ENCODE data around the gene TSPEAR.

TSPEAR gene

DNA sequence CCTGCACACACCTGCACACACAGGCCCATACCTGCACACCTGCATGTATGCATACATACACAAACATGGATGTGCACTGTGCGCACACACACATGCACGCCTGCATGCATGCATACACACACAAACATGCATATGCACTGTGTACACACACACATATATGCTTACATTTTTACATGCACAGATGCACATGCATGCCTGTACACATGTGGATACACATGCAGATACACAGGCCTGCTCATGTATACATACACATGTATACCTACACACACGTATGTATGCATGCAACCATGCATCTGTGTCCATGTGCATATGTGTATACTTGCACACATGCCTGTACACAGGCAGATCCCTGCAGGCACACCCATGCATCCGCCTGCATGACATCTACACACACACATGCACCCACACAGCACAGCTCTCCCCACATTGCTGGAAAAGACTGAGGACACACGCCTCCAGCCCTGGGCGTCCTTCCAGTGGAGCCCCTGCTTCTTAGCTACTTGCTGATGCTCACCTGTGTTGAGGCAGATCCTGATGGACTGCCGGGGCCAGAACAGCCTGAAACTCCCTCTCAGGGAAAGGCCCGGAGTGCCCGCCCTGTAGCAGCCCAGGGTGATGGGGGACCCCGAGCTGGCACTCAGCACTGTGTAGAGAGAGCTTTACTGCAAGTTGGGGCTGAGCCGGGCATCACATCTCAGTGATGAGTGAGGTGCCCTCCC is 200.0 kb downstream of the TSPEAR start:
- no peak overlapping the region for H3K9ac ChIP-seq (ENCODE audit: low read depth in 1 of 2, low read length in 2 of 2)
- peaks cover 12 to 16% of the 10 kb centered on the region in 2 donors for H3K4me1 ChIP-seq (ENCODE audit: control insufficient read depth in 1 of 2, insufficient read depth in 2 of 2, low read length in 2 of 2)
- H3K27me3 ChIP-seq (ENCODE audit: control insufficient read depth in 1 of 2, insufficient read depth in 2 of 2, low read length in 2 of 2) = peaks cover 0 to 4% of the 10 kb centered on the region in 2 donors
- H3K4me3 ChIP-seq (ENCODE audit: low read depth in 1 of 2, low read length in 2 of 2) = no peak overlapping the region
- H3K9me3 ChIP-seq (ENCODE audit: control insufficient read depth in 1 of 2, low read length in 2 of 2) = no peaks in the 10 kb centered on the region
- H3K27ac ChIP-seq (ENCODE audit: low read depth, low read length) = no peak overlapping the region
- H3K36me3 ChIP-seq (ENCODE audit: control insufficient read depth in 1 of 2, insufficient read depth in 2 of 2, low read length in 2 of 2) = no peaks in the 10 kb centered on the region

DNA sequence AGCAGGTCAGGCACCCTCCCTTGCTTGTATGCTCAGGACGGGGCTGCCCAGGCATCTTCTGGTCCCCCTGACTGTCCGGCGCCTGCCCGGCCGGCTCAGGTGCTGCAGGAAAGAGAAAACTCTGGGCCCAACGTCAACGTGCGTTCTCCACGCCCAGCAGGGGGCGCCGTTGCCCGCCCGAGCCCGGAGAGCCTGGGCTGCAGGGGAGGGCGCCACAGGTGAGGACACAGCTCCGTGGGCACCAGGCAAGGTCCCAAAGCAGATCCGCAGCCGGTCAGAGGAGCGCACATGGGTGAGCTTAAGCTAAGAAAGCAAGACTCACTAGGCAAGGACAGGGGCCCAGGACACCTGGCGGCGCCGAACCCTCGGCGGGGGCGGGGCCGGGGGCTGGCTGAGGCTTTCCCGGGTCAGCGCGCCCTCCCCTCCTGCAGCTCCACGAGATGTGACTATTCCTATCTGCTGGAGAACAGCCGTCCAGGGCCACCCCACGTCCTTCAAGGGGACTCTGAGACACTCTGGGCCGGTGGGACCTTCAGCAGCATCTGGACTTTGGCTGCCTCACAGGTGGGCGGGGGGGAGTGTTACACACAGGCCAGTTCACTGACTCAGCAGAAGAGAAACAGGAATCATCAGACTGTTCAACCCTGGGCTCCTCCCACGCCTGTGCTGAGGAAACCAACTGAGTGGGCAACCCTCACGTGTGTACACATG is 200.7 kb downstream of the TSPEAR start:
- no peak overlapping the region for H3K9ac ChIP-seq (ENCODE audit: low read depth in 1 of 2, low read length in 2 of 2)
- no peak overlapping the region for H3K27ac ChIP-seq (ENCODE audit: low read depth, low read length)
- peaks cover 0 to 4% of the 10 kb centered on the region in 2 donors for H3K27me3 ChIP-seq (ENCODE audit: control insufficient read depth in 1 of 2, insufficient read depth in 2 of 2, low read length in 2 of 2)
- H3K4me1 ChIP-seq (ENCODE audit: control insufficient read depth in 1 of 2, insufficient read depth in 2 of 2, low read length in 2 of 2) = peaks cover 12 to 16% of the 10 kb centered on the region in 2 donors
- H3K9me3 ChIP-seq (ENCODE audit: control insufficient read depth in 1 of 2, low read length in 2 of 2) = no peaks in the 10 kb centered on the region
- no peaks in the 10 kb centered on the region for H3K36me3 ChIP-seq (ENCODE audit: control insufficient read depth in 1 of 2, insufficient read depth in 2 of 2, low read length in 2 of 2)
- peak overlapping the region in 1 of 2 donors; percentile 57 for H3K4me3 ChIP-seq (ENCODE audit: low read depth in 1 of 2, low read length in 2 of 2)

DNA sequence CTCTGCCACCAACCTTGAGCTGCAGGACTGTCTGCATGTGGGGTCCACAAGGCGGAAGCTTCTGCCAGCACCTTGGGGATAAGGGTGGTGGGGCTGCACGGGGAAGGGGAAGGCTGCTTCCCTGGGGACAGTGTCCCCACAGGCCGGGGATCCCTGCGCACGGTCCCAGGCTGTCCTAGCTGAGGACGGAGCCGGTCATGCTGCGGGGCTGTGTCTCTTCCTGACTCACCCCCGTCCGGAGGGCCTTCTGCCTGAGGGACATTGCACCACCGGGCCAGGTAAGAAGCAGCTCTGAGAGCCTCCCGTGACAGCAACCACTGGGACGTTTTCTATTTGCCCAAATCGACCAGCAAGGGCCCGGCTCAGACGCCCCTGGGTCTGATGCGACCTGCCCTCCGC is 201.3 kb downstream of the TSPEAR start:
- H3K27ac ChIP-seq (ENCODE audit: low read depth, low read length) = no peak overlapping the region
- H3K9ac ChIP-seq (ENCODE audit: low read depth in 1 of 2, low read length in 2 of 2) = no peak overlapping the region
- peaks cover 12 to 16% of the 10 kb centered on the region in 2 donors for H3K4me1 ChIP-seq (ENCODE audit: control insufficient read depth in 1 of 2, insufficient read depth in 2 of 2, low read length in 2 of 2)
- H3K4me3 ChIP-seq (ENCODE audit: low read depth in 1 of 2, low read length in 2 of 2) = peak overlapping the region in 1 of 2 donors; percentile 57
- peaks cover 0 to 4% of the 10 kb centered on the region in 2 donors for H3K27me3 ChIP-seq (ENCODE audit: control insufficient read depth in 1 of 2, insufficient read depth in 2 of 2, low read length in 2 of 2)
- no peaks in the 10 kb centered on the region for H3K36me3 ChIP-seq (ENCODE audit: control insufficient read depth in 1 of 2, insufficient read depth in 2 of 2, low read length in 2 of 2)
- no peaks in the 10 kb centered on the region for H3K9me3 ChIP-seq (ENCODE audit: control insufficient read depth in 1 of 2, low read length in 2 of 2)

DNA sequence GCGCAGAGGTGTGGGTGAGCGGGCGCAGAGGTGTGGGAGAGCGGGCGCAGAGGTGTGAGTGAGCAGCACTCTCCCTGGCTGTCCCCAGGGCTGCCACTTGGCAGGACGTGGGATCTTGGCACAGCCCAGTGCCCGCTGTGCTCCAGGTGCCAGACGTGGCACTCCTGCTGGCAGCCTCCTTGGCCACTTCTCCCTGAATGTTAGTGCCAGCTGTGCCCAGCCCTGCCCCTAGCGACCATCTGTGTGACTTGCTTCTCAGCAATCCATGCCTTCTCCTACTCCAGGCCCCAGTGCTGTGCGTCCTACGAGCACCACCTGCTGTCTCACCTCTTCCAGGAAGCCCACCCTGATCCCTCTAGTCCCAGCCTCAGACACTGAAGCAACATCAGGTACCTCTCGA is 201.8 kb downstream of the TSPEAR start:
- H3K27me3 ChIP-seq (ENCODE audit: control insufficient read depth in 1 of 2, insufficient read depth in 2 of 2, low read length in 2 of 2) = peaks cover 0 to 4% of the 10 kb centered on the region in 2 donors
- no peak overlapping the region for H3K27ac ChIP-seq (ENCODE audit: low read depth, low read length)

DNA sequence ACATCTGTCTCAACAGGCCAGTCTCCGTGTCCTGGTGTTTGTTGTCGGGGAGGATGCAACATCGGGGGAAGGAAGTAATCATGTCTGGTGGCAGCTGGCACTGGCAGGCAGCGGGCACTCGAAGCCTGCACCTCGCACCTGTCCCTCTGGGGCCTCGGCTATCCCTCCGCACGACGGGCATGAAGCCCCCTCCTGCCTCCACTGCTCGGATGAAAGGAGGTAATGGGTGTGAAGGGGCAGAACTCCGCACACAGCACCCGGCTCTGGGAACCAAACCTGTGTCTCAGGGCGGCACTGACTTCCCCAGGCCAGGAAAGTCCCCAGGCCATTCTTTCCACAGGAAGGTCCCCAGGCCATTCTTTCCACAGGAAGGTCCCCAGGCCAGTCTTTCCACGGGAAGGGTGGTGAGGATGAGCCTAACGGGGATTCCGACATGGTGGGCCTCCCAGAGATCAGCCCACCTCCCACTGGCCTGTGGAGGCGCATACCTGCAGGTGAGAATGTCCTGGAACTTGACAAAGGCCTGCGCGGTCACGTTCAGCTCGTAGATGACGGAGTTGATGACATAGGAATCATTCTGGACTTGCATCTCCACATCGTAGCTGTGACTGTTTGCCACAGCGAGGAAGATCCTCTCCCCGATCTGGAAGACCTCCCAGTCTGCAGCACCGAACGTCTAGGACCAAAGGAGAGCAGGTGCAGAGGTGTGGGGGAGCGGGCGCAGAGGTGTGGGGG is 202.5 kb downstream of the TSPEAR start:
- no peak overlapping the region for H3K9ac ChIP-seq (ENCODE audit: low read depth in 1 of 2, low read length in 2 of 2)
- no peak overlapping the region for H3K27ac ChIP-seq (ENCODE audit: low read depth, low read length)
- H3K36me3 ChIP-seq (ENCODE audit: control insufficient read depth in 1 of 2, insufficient read depth in 2 of 2, low read length in 2 of 2) = no peaks in the 10 kb centered on the region
- H3K27me3 ChIP-seq (ENCODE audit: control insufficient read depth in 1 of 2, insufficient read depth in 2 of 2, low read length in 2 of 2) = peaks cover 0 to 4% of the 10 kb centered on the region in 2 donors
- no peak overlapping the region for H3K4me3 ChIP-seq (ENCODE audit: low read depth in 1 of 2, low read length in 2 of 2)
- H3K9me3 ChIP-seq (ENCODE audit: control insufficient read depth in 1 of 2, low read length in 2 of 2) = no peaks in the 10 kb centered on the region
- H3K4me1 ChIP-seq (ENCODE audit: control insufficient read depth in 1 of 2, insufficient read depth in 2 of 2, low read length in 2 of 2) = peaks cover 12 to 16% of the 10 kb centered on the region in 2 donors

More for the DNA sequence above, 201.8 kb downstream of the TSPEAR start:
- no peaks in the 10 kb centered on the region for H3K9me3 ChIP-seq (ENCODE audit: control insufficient read depth in 1 of 2, low read length in 2 of 2)
- H3K9ac ChIP-seq (ENCODE audit: low read depth in 1 of 2, low read length in 2 of 2) = no peak overlapping the region
- peaks cover 12 to 16% of the 10 kb centered on the region in 2 donors for H3K4me1 ChIP-seq (ENCODE audit: control insufficient read depth in 1 of 2, insufficient read depth in 2 of 2, low read length in 2 of 2)
- no peaks in the 10 kb centered on the region for H3K36me3 ChIP-seq (ENCODE audit: control insufficient read depth in 1 of 2, insufficient read depth in 2 of 2, low read length in 2 of 2)
- H3K4me3 ChIP-seq (ENCODE audit: low read depth in 1 of 2, low read length in 2 of 2) = no peak overlapping the region

DNA sequence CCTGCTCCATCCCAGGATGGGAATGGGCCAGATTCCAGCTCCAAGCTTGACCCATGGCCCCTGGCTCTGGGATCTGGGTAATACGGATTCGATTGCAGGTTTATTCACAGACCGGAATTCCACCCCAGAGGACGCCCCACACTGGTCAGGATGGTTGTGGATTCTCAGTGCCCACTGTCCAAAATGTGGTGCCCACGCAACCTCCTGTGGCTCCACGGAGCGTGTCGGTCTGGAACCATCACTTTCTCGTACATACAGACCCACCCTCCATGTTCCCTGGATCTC is 203.0 kb downstream of the TSPEAR start:
- H3K9ac ChIP-seq (ENCODE audit: low read depth in 1 of 2, low read length in 2 of 2) = no peak overlapping the region
- peaks cover 12 to 16% of the 10 kb centered on the region in 2 donors for H3K4me1 ChIP-seq (ENCODE audit: control insufficient read depth in 1 of 2, insufficient read depth in 2 of 2, low read length in 2 of 2)
- no peaks in the 10 kb centered on the region for H3K36me3 ChIP-seq (ENCODE audit: control insufficient read depth in 1 of 2, insufficient read depth in 2 of 2, low read length in 2 of 2)
- no peak overlapping the region for H3K4me3 ChIP-seq (ENCODE audit: low read depth in 1 of 2, low read length in 2 of 2)
- no peak overlapping the region for H3K27ac ChIP-seq (ENCODE audit: low read depth, low read length)
- H3K27me3 ChIP-seq (ENCODE audit: control insufficient read depth in 1 of 2, insufficient read depth in 2 of 2, low read length in 2 of 2) = peaks cover 0 to 4% of the 10 kb centered on the region in 2 donors
- no peaks in the 10 kb centered on the region for H3K9me3 ChIP-seq (ENCODE audit: control insufficient read depth in 1 of 2, low read length in 2 of 2)

DNA sequence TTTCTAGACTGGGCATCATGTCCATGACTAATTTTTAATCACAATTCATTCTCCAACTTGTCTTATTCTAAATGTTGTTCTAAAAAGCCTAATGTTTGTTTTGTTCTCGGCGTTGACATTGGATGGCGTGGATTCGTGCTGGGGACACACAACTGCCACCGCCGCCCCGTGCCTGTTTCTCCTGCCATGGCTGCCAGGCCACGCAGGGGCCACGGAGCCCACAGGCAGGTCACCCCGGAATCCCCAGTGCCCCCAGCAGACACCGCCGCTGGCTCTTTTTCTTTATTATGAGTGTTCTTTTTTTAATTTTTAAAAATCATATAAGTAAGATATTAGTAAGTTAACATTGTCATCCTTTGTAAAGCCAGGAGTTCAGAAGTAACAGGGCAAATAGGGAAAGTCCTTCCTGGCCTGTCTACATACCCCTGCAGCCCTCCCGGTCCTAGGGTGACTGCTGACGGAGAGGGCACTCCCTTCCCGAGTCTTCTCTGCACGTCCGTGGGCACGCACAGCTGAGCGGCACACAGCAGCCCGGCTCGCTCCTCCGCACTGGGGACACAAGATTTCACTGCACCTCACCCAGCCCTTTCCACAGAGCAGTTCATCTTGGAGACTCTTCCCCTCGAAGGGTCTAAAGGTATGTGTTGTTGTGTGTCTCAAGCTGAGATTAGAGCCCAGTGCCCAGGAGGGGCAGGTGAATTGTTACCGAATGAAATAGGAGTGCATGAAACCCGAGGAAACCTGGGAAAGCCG is 203.5 kb downstream of the TSPEAR start:
- peaks cover 12 to 16% of the 10 kb centered on the region in 2 donors for H3K4me1 ChIP-seq (ENCODE audit: control insufficient read depth in 1 of 2, insufficient read depth in 2 of 2, low read length in 2 of 2)
- H3K9ac ChIP-seq (ENCODE audit: low read depth in 1 of 2, low read length in 2 of 2) = no peak overlapping the region
- H3K4me3 ChIP-seq (ENCODE audit: low read depth in 1 of 2, low read length in 2 of 2) = no peak overlapping the region
- H3K27ac ChIP-seq (ENCODE audit: low read depth, low read length) = no peak overlapping the region
- H3K27me3 ChIP-seq (ENCODE audit: control insufficient read depth in 1 of 2, insufficient read depth in 2 of 2, low read length in 2 of 2) = peaks cover 0 to 4% of the 10 kb centered on the region in 2 donors
- H3K9me3 ChIP-seq (ENCODE audit: control insufficient read depth in 1 of 2, low read length in 2 of 2) = no peaks in the 10 kb centered on the region
- H3K36me3 ChIP-seq (ENCODE audit: control insufficient read depth in 1 of 2, insufficient read depth in 2 of 2, low read length in 2 of 2) = no peaks in the 10 kb centered on the region

DNA sequence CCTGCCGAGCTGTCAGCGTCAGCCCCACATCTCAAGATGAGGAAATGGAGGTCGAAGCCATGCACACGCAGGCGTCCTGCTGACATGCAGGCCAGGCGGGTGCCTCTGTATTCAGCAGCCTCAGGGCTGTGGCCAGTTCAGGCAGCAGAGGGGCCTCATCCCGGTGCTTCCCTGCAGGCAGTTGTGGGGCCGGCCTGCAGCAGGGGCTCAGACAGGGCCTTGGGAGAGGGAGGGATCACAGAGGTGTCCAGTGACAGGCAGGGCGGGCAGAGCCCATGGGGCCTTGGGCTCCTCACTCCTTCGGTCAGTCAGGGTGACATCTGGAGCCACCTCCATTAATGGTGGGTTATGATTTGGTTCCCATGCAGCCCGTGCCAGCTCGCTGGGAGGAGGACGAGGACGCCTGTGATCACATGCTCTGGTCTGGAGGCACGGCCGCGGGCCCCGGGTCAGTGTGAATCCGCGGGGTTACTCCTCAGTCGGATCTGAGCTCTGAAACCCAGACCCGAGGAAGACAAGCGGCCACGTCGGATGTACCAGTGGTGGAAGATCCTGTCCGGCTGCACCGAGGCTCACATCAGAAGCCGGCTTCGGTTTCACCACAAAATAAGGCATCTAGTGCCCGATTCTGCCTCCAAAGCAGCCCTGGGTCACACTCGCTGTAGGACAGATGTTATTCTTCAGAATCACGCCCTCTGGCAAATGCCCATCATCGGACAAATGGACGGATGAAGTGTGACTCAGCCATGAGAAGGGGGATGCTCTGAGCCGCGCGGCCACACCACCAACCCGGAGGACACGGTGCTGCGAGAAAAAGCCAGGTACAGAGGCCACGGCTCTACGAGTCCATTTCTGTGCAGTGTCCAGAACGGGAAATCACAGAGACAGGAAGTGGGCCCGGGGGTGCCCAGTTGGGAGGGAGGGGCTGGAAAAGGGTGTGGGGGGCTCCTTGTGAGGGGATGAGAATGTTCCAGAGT is 204.8 kb downstream of the TSPEAR start:
- H3K9me3 ChIP-seq (ENCODE audit: control insufficient read depth in 1 of 2, low read length in 2 of 2) = no peaks in the 10 kb centered on the region
- peaks cover 12 to 16% of the 10 kb centered on the region in 2 donors for H3K4me1 ChIP-seq (ENCODE audit: control insufficient read depth in 1 of 2, insufficient read depth in 2 of 2, low read length in 2 of 2)
- H3K27me3 ChIP-seq (ENCODE audit: control insufficient read depth in 1 of 2, insufficient read depth in 2 of 2, low read length in 2 of 2) = peaks cover 0 to 4% of the 10 kb centered on the region in 2 donors
- H3K9ac ChIP-seq (ENCODE audit: low read depth in 1 of 2, low read length in 2 of 2) = no peak overlapping the region
- no peak overlapping the region for H3K4me3 ChIP-seq (ENCODE audit: low read depth in 1 of 2, low read length in 2 of 2)
- H3K27ac ChIP-seq (ENCODE audit: low read depth, low read length) = no peak overlapping the region
- no peaks in the 10 kb centered on the region for H3K36me3 ChIP-seq (ENCODE audit: control insufficient read depth in 1 of 2, insufficient read depth in 2 of 2, low read length in 2 of 2)

DNA sequence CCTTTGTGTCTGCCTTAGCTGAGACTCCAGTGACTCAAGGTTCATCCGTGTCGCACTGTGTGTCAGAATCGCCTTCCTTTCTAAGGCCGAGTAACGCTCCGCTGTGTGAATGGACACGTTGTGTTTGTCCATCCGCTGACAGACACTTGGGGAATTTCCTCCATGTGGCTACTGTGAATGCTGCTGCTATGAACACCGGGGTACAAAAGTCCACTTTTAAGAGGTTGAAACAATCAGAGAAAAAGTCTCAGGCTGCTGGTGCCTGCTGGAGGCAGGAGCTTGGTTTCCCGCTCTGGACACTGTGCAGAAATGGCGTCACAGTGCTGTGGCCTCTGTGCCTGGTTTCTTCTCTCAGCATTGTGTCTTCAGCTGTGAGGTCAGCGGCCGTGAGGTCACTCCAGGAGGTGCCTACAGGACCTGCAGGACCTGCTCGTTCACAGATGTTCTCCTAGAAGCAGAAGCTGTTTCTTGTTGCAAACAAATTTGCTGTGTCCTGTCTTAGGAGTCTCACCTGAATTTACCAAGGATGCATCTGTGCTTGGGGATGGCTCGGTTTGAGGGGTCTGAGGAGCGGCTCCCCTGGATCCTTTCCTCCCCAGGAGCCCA is 205.6 kb downstream of the TSPEAR start:
- no peaks in the 10 kb centered on the region for H3K9me3 ChIP-seq (ENCODE audit: control insufficient read depth in 1 of 2, low read length in 2 of 2)
- H3K9ac ChIP-seq (ENCODE audit: low read depth in 1 of 2, low read length in 2 of 2) = no peak overlapping the region
- H3K4me1 ChIP-seq (ENCODE audit: control insufficient read depth in 1 of 2, insufficient read depth in 2 of 2, low read length in 2 of 2) = peaks cover 9 to 11% of the 10 kb centered on the region in 2 donors
- peaks cover 0 to 4% of the 10 kb centered on the region in 2 donors for H3K27me3 ChIP-seq (ENCODE audit: control insufficient read depth in 1 of 2, insufficient read depth in 2 of 2, low read length in 2 of 2)
- no peak overlapping the region for H3K27ac ChIP-seq (ENCODE audit: low read depth, low read length)
- no peak overlapping the region for H3K4me3 ChIP-seq (ENCODE audit: low read depth in 1 of 2, low read length in 2 of 2)
- no peaks in the 10 kb centered on the region for H3K36me3 ChIP-seq (ENCODE audit: control insufficient read depth in 1 of 2, insufficient read depth in 2 of 2, low read length in 2 of 2)
